Gastroesophageal sphincter (tissue), 4 donors: Measurements from ENCODE around the gene MSL1. TPM values are rescaled to one million over a fixed set of nuclear protein-coding genes. Genes with fewer than 3 reads are reported as not detected.

ENCODE experiments used
- ATAC-seq: fragments of 150-250 bp; one replicate; pipeline ENCODE4 v1.9.1; 2016; ENCODE audit warnings: mild to moderate bottlenecking, moderate library complexity
- H3K27ac ChIP-seq, 4 donors: fragments of 200-600 bp; sonication (generic) in 3 of 4; 1 replicate in 3 of 4; 2 replicates in 1 of 4; pipeline ENCODE4 v1.5.1; 2016 to 2019
- H3K27me3 ChIP-seq: fragments of 200-600 bp; sonication (generic); one replicate; pipeline ENCODE4 v1.5.1; 2019
- H3K36me3 ChIP-seq, 2 donors: fragments of 200-600 bp; sonication (generic); one replicate each; pipeline ENCODE4 v1.5.1; 2019; ENCODE audit warnings: control low read depth in 1 of 2
- H3K4me1 ChIP-seq, 3 donors: fragments of 200-600 bp; sonication (generic); 1 replicate in 2 of 3; 2 replicates in 1 of 3; pipeline ENCODE4 v1.5.1; 2016 to 2019; ENCODE audit warnings: control low read depth in 2 of 3
- H3K4me3 ChIP-seq, 2 donors: fragments of 200-600 bp; sonication (generic); one replicate each; pipeline ENCODE4 v1.5.1; 2019; ENCODE audit warnings: mild to moderate bottlenecking in 1 of 2, moderate library complexity in 1 of 2
- H3K9me3 ChIP-seq, 3 donors: fragments of 200-600 bp; sonication (generic); one replicate each; pipeline ENCODE4 v1.5.1; 2017 to 2019; ENCODE audit warnings: control low read depth in 2 of 3
- EP300 ChIP-seq: sonication (generic); formaldehyde crosslinking; IDR thresholded peaks from one replicate; pipeline ENCODE4 v1.6.1; 2017; ENCODE audit warnings: antibody characterized with exemption, mild to moderate bottlenecking
- POLR2A ChIP-seq, 2 donors: fragments of 450-650 bp; IDR thresholded peaks; one replicate each; pipeline ENCODE4 v1.6.1; 2017; ENCODE audit warnings: antibody characterized with exemption in 2 of 2, mild to moderate bottlenecking in 2 of 2, moderate library complexity in 1 of 2
- POLR2AphosphoS5 ChIP-seq: sonication (generic); formaldehyde crosslinking; IDR thresholded peaks from one replicate; pipeline ENCODE4 v1.6.1; 2017; ENCODE audit warnings: antibody characterized with exemption
- WGBS, 2 donors: methylation state at CpG; one replicate each; pipeline ENCODE4 v1.1.5; 2018; ENCODE audit warnings: low coverage in 1 of 2; 5-methylcytosine and 5-hydroxymethylcytosine counted together
- total RNA-seq, 4 donors: library from RNA; depleted of rRNA; stranded (reverse); fragments of >200 nt; gene quantifications; one replicate each; pipeline ENCODE4 v1.1.0, GENCODE V29; 2016
- TF ChIP-seq, protein P1 (sequence below), 4 experiments: fragments of 200-600 bp in 2 of 4; fragments of 450-650 bp in 2 of 4; sonication (generic) in 1 of 4; IDR thresholded peaks; one replicate each; pipeline ENCODE4 v1.5.1; 2017 to 2019; ENCODE audit warnings: antibody characterized with exemption in 4 of 4, mild to moderate bottlenecking in 2 of 4, moderate library complexity in 2 of 4

The MSL1 gene
- 100 to 1,000 TPM in 1 of 4 donors, 10 to 100 TPM in 3; 67.0 to 107 (median 88.1) TPM for total RNA-seq

- Histone ChIP-seq H3K4me1 (peaks cover 0 to 44% (median 8%) of the 10 kb centered on the region in 3 donors), H3K36me3 (peaks cover 0 to 12% of the 10 kb centered on the region in 2 donors), H3K27me3 (no peaks in the 10 kb centered on the region), H3K27ac (peak within 1 kb of the TSS; percentile 90 to 99 (median 96)), H3K9me3 (no peaks in the 10 kb centered on the region), H3K4me3 (peak within 1 kb of the TSS; percentile 87 to 88)
- TF ChIP-seq, protein P1, sequence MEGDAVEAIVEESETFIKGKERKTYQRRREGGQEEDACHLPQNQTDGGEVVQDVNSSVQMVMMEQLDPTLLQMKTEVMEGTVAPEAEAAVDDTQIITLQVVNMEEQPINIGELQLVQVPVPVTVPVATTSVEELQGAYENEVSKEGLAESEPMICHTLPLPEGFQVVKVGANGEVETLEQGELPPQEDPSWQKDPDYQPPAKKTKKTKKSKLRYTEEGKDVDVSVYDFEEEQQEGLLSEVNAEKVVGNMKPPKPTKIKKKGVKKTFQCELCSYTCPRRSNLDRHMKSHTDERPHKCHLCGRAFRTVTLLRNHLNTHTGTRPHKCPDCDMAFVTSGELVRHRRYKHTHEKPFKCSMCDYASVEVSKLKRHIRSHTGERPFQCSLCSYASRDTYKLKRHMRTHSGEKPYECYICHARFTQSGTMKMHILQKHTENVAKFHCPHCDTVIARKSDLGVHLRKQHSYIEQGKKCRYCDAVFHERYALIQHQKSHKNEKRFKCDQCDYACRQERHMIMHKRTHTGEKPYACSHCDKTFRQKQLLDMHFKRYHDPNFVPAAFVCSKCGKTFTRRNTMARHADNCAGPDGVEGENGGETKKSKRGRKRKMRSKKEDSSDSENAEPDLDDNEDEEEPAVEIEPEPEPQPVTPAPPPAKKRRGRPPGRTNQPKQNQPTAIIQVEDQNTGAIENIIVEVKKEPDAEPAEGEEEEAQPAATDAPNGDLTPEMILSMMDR (IDR thresholded peaks at IDR 0.05) = no peak
- TF ChIP-seq POLR2AphosphoS5 (peak; percentile 71), POLR2A (IDR thresholded peaks at IDR 0.05) (peak in 1 of 2 donors; percentile 63), EP300 (no peak)
- 0 to 1% methylated on average over 10 to 20 of the region's 82 CpGs for WGBS, 2 donors
- peak; percentile 92 for ATAC-seq
Observed at GRCh38 chr17:40121181-40122135, at the start of gene MSL1. MSL1 (plus strand) TSS chr17:40121971; CDS start chr17:40122613, 642 bp downstream.

DNA sequence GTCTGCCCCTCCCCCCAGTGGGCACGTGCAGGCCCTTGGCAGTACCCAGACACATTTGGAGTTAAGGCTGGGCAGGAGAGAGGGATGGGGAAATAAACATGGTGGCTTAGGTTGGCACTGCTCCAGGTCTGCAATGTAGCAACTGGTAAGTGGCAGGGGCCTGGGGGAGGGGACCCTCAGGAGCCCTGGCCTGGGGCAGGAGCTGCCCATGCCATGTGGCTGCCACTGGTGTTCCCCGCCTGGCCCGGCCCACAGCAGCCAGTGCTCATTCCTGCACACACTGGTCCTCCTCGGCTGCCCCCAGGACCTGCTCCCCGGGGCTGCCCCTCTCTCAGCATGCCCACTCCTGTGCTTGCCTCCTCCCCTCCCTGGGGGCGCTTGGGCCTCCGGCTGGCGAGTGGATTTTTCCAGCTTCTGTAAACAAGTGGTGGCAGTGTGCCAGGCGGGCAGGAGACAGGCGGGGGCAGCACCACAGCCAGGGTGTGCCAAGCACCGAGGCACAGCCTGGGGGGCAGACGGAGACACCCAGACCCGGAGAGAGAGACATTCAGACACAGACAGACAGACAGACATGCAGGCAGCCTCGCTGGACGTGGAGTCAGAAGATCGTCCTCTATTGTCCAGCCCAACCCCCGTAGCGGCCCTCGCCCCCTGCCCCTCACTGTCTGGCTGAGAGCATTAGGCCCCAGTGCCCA lies 49.6 kb upstream of the MSL1 start:
- Histone ChIP-seq H3K4me1 (peaks cover 42 to 100% (median 96%) of the 10 kb centered on the region in 3 donors), H3K27me3 (no peaks in the 10 kb centered on the region), H3K4me3 (peak overlapping the region in 1 of 2 donors; percentile 44), H3K27ac (peak overlapping the region; percentile 66 to 99 (median 97)), H3K9me3 (no peaks in the 10 kb centered on the region), H3K36me3 (peaks cover 0 to 19% of the 10 kb centered on the region in 2 donors)
- peak; percentile 92 for TF ChIP-seq POLR2AphosphoS5
- TF ChIP-seq, protein P1 (IDR thresholded peaks at IDR 0.05) = no peak
- peak; percentile 49 for ATAC-seq
- WGBS, 2 donors = no CpG with 5 or more reads among the region's 19 CpGs

DNA sequence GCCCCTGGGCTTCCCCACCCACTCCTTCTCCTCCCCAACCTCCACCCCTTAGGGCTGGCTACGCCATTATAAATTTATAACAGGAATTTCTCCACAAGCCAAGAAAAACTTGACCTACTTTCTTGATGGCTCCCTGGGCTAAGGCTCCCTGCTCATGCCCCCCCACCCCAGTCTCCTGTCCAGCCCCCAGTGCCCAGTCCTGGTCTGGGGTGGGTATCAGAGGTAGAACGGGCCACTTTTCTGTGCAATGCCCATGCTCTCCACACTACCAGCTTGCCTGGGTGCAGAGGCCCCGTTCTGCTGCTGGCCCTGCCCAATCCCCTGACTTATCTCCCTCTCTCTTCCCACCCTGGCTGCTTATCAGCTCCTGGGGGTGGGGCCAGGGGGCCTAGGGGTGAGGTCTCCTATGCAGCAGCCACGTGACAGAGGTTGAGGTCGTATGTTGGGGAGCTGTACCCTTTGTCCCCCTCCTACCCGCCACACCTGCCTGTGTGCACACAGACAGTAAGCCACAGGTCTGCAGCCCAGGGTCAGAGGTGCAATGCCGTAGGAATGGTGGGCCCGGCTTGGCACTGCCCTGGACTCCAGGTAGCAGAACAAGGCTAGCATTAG lies 48.9 kb upstream of the MSL1 start:
- TF ChIP-seq POLR2AphosphoS5 (no peak), EP300 (no peak), POLR2A (IDR thresholded peaks at IDR 0.05) (no peak)
- TF ChIP-seq, protein P1 (IDR thresholded peaks at IDR 0.05) = no peak
- Histone ChIP-seq H3K4me1 (peaks cover 42 to 100% (median 89%) of the 10 kb centered on the region in 3 donors), H3K9me3 (no peaks in the 10 kb centered on the region), H3K27me3 (no peaks in the 10 kb centered on the region), H3K4me3 (peak overlapping the region in 1 of 2 donors; percentile 44), H3K36me3 (peaks cover 0 to 26% of the 10 kb centered on the region in 2 donors), H3K27ac (peak overlapping the region; percentile 66 to 99 (median 97))
- peak; percentile 14 for ATAC-seq
- 20% methylated on average over 1 to 3 of the region's 8 CpGs for WGBS, 2 donors

DNA sequence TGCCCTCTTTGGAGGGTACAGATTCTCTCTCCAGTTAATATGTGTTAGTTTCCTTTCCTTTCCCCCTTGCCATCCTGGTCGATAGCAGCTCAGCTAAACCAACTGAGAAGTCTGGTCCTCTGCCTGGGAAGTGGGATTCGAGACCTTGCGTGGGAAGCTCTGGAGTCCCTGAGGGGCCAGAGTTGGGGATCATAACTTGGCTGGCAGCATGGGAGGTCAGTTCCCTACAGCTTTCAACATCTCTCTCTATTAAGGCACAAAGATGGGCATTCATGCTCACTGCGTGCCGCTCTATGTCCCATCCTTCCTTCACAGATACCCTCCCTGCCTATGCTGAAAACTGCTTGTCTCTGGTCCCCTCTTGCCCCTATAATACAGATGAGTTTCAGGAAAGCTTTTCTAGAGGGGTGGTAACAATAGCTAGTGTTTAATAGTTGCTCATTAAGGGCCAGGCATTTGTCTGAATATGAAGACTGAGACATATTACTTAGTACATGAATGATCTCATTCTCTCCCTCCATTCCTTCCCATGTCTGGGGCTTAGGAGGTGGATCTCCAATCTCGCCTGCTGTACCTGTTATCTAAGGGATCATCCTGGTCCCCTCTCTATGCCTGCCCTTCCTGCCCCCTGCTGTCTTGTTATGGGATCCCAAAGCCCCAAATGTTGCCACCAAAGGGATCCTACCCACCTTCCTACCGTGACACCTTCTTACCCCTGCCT lies 48.2 kb upstream of the MSL1 start:
- Histone ChIP-seq H3K27ac (peak overlapping the region; percentile 66 to 99 (median 97)), H3K4me1 (peaks cover 42 to 99% (median 82%) of the 10 kb centered on the region in 3 donors), H3K4me3 (no peak overlapping the region), H3K36me3 (peaks cover 0 to 34% of the 10 kb centered on the region in 2 donors), H3K9me3 (no peaks in the 10 kb centered on the region), H3K27me3 (no peaks in the 10 kb centered on the region)
- no peak for TF ChIP-seq EP300
- TF ChIP-seq, protein P1 (IDR thresholded peaks at IDR 0.05) = no peak
- no peak for TF ChIP-seq POLR2A (IDR thresholded peaks at IDR 0.05)
- no peak for TF ChIP-seq POLR2AphosphoS5
- 61 to 65% methylated on average over 3 to 5 of the region's 7 CpGs for WGBS, 2 donors
- no peak for ATAC-seq
